Parathyroid adenoma (tissue), 2 donors: Measurements from ENCODE around the gene ENAH.
"Not testable (repeated sequence)": the region's sequence is repeated elsewhere in the genome, so short reads cannot be mapped to it uniquely, and the experiment has no call there.

ENCODE experiments used
- H2AFZ ChIP-seq: fragments of 300-600 bp; sonication (generic); one replicate; pipeline ENCODE4 v1.7.0; 2017; ENCODE audit warnings: antibody characterized with exemption, mild to moderate bottlenecking
- H3K27ac ChIP-seq: fragments of 300-600 bp; sonication (generic); one replicate; pipeline ENCODE4 v1.7.0; 2017
- H3K27me3 ChIP-seq: fragments of 300-600 bp; sonication (generic); one replicate; pipeline ENCODE4 v1.7.0; 2017; ENCODE audit warnings: low read length; ENCODE audit not compliant: control insufficient read depth, insufficient read depth
- H3K36me3 ChIP-seq: fragments of 300-600 bp; sonication (generic); one replicate; pipeline ENCODE4 v1.7.0; 2017; ENCODE audit warnings: low read length; ENCODE audit not compliant: control insufficient read depth, insufficient read depth
- H3K4me1 ChIP-seq: fragments of 300-600 bp; sonication (generic); one replicate; pipeline ENCODE4 v1.7.0; 2017; ENCODE audit warnings: control low read depth
- H3K4me2 ChIP-seq: fragments of 300-600 bp; sonication (generic); one replicate; pipeline ENCODE4 v1.7.0; 2017; ENCODE audit warnings: low read length
- H3K4me3 ChIP-seq: fragments of 300-600 bp; sonication (generic); one replicate; pipeline ENCODE4 v1.7.0; 2017; ENCODE audit warnings: low read depth, low read length
- H3K79me2 ChIP-seq: fragments of 300-600 bp; sonication (generic); one replicate; pipeline ENCODE4 v1.7.0; 2017; ENCODE audit warnings: control low read depth
- H3K9ac ChIP-seq: fragments of 300-600 bp; sonication (generic); one replicate; pipeline ENCODE4 v1.7.0; 2017; ENCODE audit warnings: mild to moderate bottlenecking
- H3K9me3 ChIP-seq: fragments of 300-600 bp; sonication (generic); one replicate; pipeline ENCODE4 v1.7.0; 2017; ENCODE audit warnings: low read length; ENCODE audit not compliant: control insufficient read depth
- TF ChIP-seq, protein P1 (sequence below): fragments of 300-600 bp; sonication (generic); IDR thresholded peaks from one replicate; pipeline ENCODE4 v1.7.0; 2017; ENCODE audit warnings: antibody characterized with exemption, mild to moderate bottlenecking
- donor health status: primary hyperparathyroidism.

The ENAH gene

GRCh38 chr1:225638853-225639252, 14.1 kb downstream of the ENAH start:
- TF ChIP-seq, protein P1, sequence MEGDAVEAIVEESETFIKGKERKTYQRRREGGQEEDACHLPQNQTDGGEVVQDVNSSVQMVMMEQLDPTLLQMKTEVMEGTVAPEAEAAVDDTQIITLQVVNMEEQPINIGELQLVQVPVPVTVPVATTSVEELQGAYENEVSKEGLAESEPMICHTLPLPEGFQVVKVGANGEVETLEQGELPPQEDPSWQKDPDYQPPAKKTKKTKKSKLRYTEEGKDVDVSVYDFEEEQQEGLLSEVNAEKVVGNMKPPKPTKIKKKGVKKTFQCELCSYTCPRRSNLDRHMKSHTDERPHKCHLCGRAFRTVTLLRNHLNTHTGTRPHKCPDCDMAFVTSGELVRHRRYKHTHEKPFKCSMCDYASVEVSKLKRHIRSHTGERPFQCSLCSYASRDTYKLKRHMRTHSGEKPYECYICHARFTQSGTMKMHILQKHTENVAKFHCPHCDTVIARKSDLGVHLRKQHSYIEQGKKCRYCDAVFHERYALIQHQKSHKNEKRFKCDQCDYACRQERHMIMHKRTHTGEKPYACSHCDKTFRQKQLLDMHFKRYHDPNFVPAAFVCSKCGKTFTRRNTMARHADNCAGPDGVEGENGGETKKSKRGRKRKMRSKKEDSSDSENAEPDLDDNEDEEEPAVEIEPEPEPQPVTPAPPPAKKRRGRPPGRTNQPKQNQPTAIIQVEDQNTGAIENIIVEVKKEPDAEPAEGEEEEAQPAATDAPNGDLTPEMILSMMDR, result no peak
- no peak overlapping the region for H3K4me3 ChIP-seq
- H3K36me3 ChIP-seq, result no peaks in the 10 kb centered on the region
- no peak overlapping the region for H3K4me2 ChIP-seq
- H3K79me2 ChIP-seq, result peaks cover 11% of the 10 kb centered on the region
- no peaks in the 10 kb centered on the region for H3K9me3 ChIP-seq
- H2AFZ ChIP-seq, result no peak overlapping the region
- no peak overlapping the region for H3K9ac ChIP-seq
- H3K4me1 ChIP-seq, result no peaks in the 10 kb centered on the region
- H3K27me3 ChIP-seq, result no peaks in the 10 kb centered on the region
- no peak overlapping the region for H3K27ac ChIP-seq

- Histone ChIP-seq H3K4me2 (no peak overlapping the region), H3K36me3 (no peaks in the 10 kb centered on the region), H3K27me3 (no peaks in the 10 kb centered on the region), H3K27ac (no peak overlapping the region), H3K9ac (no peak overlapping the region), H3K9me3 (no peaks in the 10 kb centered on the region), H2AFZ (no peak overlapping the region), H3K4me3 (no peak overlapping the region), H3K4me1 (no peaks in the 10 kb centered on the region), H3K79me2 (peaks cover 8% of the 10 kb centered on the region)
- TF ChIP-seq, protein P1, result no peak
Observed at GRCh38 chr1:225637651-225638199, 15.2 kb downstream of the ENAH start.

GRCh38 chr1:225636992-225637391, 15.9 kb downstream of the ENAH start:
- H3K27ac ChIP-seq, result not testable (repeated sequence)

DNA sequence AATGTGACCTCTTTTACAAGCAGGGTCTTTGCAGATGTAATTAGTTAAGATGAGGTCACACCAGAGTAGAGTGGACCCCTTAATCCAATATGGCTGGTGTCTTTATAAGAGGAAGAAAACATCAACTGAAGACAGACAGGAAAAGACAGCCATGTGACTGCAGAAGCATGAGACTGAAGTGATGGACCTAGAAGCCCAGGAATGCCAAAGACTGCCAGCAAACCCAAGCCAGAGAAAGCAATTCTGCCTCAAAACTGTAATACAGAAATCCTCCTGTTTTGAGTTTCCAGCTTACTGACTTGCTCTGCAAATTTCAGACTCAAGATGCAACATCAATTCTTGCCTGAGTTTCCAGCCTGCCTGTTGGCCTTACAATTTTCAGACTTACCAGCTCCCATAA, 17.3 kb downstream of the ENAH start:
- Histone ChIP-seq H3K27ac (no peak overlapping the region), H3K79me2 (peaks cover 8% of the 10 kb centered on the region), H3K4me2 (no peak overlapping the region), H2AFZ (no peak overlapping the region), H3K36me3 (no peaks in the 10 kb centered on the region), H3K27me3 (no peaks in the 10 kb centered on the region), H3K9ac (no peak overlapping the region), H3K4me3 (no peak overlapping the region), H3K4me1 (no peaks in the 10 kb centered on the region), H3K9me3 (no peaks in the 10 kb centered on the region)
- TF ChIP-seq, protein P1, result no peak

More at GRCh38 chr1:225636992-225637391, 15.9 kb downstream of the ENAH start:
- H3K9me3 ChIP-seq, H3K4me2 ChIP-seq, H3K4me1 ChIP-seq, H2AFZ ChIP-seq, H3K9ac ChIP-seq, H3K27me3 ChIP-seq, H3K79me2 ChIP-seq, H3K36me3 ChIP-seq, H3K4me3 ChIP-seq: not testable (repeated sequence)

DNA sequence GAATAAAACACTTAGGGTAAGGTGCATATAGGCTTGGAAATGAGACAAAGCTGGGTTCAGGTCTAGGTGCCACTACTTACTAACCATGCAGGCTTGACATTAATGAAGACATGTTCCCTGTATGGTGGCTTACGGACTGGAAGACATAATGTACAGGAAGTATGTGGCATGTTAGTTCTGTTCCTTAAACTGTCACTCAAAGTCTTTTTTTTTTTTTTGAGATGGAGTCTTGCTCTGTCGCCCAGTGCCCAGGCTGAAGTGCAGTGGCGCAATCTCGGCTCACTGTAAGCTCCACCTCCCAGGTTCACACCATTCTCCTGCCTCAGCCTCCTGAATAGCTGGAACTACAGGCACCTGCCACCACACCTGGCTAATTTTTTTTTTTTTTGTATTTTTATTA, 20.1 kb downstream of the ENAH start:
- peaks cover 11% of the 10 kb centered on the region for H3K79me2 ChIP-seq
- H3K4me1 ChIP-seq, H3K9me3 ChIP-seq, H3K27ac ChIP-seq, H3K4me3 ChIP-seq, H3K9ac ChIP-seq, H3K36me3 ChIP-seq, H3K4me2 ChIP-seq, H3K27me3 ChIP-seq, H2AFZ ChIP-seq: not testable (repeated sequence)

DNA sequence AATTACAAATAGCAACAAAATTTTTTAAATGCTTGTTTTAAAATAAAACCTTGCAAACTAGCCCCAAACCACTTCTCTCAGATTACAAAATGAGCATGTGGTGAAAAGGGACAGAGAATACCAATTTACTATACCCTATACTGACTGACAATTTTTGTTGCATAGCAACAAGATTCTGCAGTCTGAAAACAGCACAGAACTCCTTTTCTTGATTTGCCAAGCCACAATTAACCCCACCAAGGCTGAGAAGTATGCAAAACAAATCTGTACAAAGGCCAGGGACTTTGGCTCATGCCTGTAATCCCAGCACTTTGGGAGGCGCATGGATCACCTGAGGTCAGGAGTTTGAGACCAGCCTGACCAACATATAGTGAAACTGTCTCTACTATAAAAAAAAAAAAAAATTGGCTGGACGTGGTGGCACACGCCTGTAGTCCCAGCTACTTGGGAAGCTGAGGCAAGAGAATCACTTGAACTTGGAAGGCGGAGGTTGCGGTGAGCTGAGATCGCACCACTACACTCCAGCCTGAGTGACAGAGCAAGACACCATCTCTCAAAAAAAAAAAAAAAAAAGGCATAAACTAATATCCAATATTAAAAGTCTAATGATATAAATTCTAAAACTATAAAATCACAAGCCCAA, 21.8 kb downstream of the ENAH start:
- Histone ChIP-seq H3K9ac (no peak overlapping the region), H3K27me3 (no peaks in the 10 kb centered on the region), H3K4me3 (no peak overlapping the region), H3K4me1 (no peaks in the 10 kb centered on the region), H3K79me2 (peaks cover 3% of the 10 kb centered on the region), H2AFZ (no peak overlapping the region), H3K4me2 (no peak overlapping the region), H3K9me3 (no peaks in the 10 kb centered on the region), H3K36me3 (no peaks in the 10 kb centered on the region), H3K27ac (no peak overlapping the region)
- TF ChIP-seq, protein P1, result no peak
